ENCODE measurements around the gene CRYBA2. TPM values are rescaled to one million over a fixed set of nuclear protein-coding genes. Genes with fewer than 3 reads are reported as not detected.
A peak's percentile ranks its signal among the peaks of the same experiment; 100 is the strongest.

Gene CRYBA2
- total RNA-seq, 1 donor from 2014 or later: not detected

GRCh38 chr2:218964041-218964771 lies 29.0 kb downstream of the CRYBA2 start:
- H3F3A ChIP-seq (ENCODE audit: low read depth): peaks cover 15% of the 10 kb centered on the region
- peak overlapping the region; percentile 77 for H3K4me2 ChIP-seq
- H3K79me2 ChIP-seq (ENCODE audit: low read depth): no peaks in the 10 kb centered on the region
- no peak overlapping the region for H3K27ac ChIP-seq
- H3K36me3 Mint-ChIP-seq: peaks cover 2% of the 10 kb centered on the region
- peak overlapping the region; percentile 56 for H3K4me3 ChIP-seq
- peak overlapping the region; percentile 86 for H3K4me3 Mint-ChIP-seq
- H3K36me3 ChIP-seq: no peaks in the 10 kb centered on the region
- peaks cover 67% of the 10 kb centered on the region for H3K27me3 ChIP-seq
- peak; percentile 48 for DNase-seq (ENCODE audit: low spot score)
- peaks cover 26% of the 10 kb centered on the region for H4K20me1 ChIP-seq (ENCODE audit: low read depth)
- H3K9me3 Mint-ChIP-seq: no peaks in the 10 kb centered on the region
- peaks cover 37% of the 10 kb centered on the region for H3K4me1 Mint-ChIP-seq
- H2AFZ ChIP-seq (replicated peaks): peak overlapping the region; percentile 31
- TF ChIP-seq EZH2phosphoT487 (IDR thresholded peaks at IDR 0.05): no peak
- no peak for TF ChIP-seq EZH2 (IDR thresholded peaks at IDR 0.05)
- no peak for TF ChIP-seq CTCF (IDR thresholded peaks at IDR 0.05)
- H3K9me3 ChIP-seq (ENCODE audit: low read depth): no peaks in the 10 kb centered on the region
- peaks cover 27% of the 10 kb centered on the region for H3K4me1 ChIP-seq
- no peak overlapping the region for H3K9ac ChIP-seq
- H3K27ac Mint-ChIP-seq: peak overlapping the region; percentile 96
- peaks cover 52% of the 10 kb centered on the region for H3K27me3 Mint-ChIP-seq (ENCODE audit: insufficient read depth, low read depth)

DNA sequence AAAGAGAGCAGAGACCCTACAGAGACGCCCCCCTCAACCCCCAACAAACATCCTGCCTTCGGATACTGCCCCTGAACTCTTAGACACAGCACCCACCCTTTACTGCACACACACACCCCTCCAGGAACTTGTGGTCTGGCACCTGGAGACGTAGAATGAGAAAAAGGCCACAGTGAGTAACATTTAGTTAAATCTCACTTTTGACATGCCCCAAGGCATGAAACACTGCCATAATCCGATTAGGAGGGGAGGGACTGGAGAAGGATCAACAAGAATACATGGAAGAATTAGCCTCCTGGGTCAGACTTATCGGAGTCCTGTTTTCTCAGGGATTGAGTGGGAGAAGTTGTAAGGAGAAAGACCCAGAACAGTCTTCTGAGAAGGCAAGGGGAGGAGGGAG lies 29.6 kb downstream of the CRYBA2 start:
- H3K4me3 ChIP-seq: peak overlapping the region; percentile 56
- H3K36me3 ChIP-seq: no peaks in the 10 kb centered on the region
- H3K4me2 ChIP-seq: peak overlapping the region; percentile 77
- H3K9me3 Mint-ChIP-seq: no peaks in the 10 kb centered on the region
- DNase-seq (ENCODE audit: low spot score): peak; percentile 62
- H3K9me3 ChIP-seq (ENCODE audit: low read depth): no peaks in the 10 kb centered on the region
- peaks cover 27% of the 10 kb centered on the region for H3K4me1 ChIP-seq
- H3K27ac Mint-ChIP-seq: peak overlapping the region; percentile 96
- H3K36me3 Mint-ChIP-seq: peaks cover 2% of the 10 kb centered on the region
- H3K27me3 ChIP-seq: peaks cover 67% of the 10 kb centered on the region
- no peak overlapping the region for H3K9ac ChIP-seq
- H3K27me3 Mint-ChIP-seq (ENCODE audit: insufficient read depth, low read depth): peaks cover 53% of the 10 kb centered on the region
- H3K79me2 ChIP-seq (ENCODE audit: low read depth): no peaks in the 10 kb centered on the region
- peak overlapping the region; percentile 86 for H3K4me3 Mint-ChIP-seq
- H3K27ac ChIP-seq: no peak overlapping the region
- H4K20me1 ChIP-seq (ENCODE audit: low read depth): peaks cover 26% of the 10 kb centered on the region
- H2AFZ ChIP-seq (replicated peaks): peak overlapping the region; percentile 31
- H3F3A ChIP-seq (ENCODE audit: low read depth): peaks cover 15% of the 10 kb centered on the region
- no peak for TF ChIP-seq EZH2phosphoT487 (IDR thresholded peaks at IDR 0.05)
- no peak for TF ChIP-seq EZH2 (IDR thresholded peaks at IDR 0.05)
- TF ChIP-seq CTCF (IDR thresholded peaks at IDR 0.05): no peak
- peaks cover 40% of the 10 kb centered on the region for H3K4me1 Mint-ChIP-seq

DNA sequence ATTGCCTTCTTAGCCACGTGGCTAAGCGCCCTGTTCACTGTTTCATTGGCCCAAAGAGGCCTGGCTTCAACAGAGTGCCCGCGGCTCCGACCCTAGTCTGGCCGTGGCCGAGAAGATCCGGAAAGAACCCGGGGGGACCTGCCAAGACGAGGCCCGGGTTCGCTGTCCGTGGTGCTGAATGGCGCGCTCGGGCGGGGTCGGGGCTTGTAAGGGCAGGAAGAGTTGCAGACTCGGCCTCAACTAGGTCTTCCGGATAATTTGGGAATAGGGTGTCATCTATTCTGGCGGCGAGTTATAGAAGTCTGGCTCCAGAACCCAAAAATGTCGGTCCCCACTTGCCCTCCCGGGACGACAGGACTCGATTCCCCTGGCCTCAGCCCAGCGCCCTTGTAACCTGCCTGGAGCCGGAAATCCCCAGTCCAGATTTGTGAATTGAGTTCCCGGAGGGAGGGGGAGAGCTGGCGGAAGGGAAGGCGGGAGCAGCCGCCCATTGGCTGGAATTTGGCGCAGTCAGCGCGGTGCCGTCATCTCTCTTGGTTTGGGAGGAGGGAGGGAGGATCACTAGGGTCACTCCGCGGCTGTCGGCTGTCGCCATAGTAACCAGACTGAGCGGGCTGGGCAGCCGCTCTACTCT lies 30.2 kb downstream of the CRYBA2 start:
- Histone ChIP-seq H3K9ac (no peak overlapping the region), H2AFZ (replicated peaks) (no peak overlapping the region), H4K20me1 (ENCODE audit: low read depth) (peaks cover 26% of the 10 kb centered on the region), H3F3A (ENCODE audit: low read depth) (peaks cover 15% of the 10 kb centered on the region), H3K27ac (no peak overlapping the region), H3K36me3 (no peaks in the 10 kb centered on the region), H3K4me3 (peak overlapping the region; percentile 56), H3K4me1 (peaks cover 27% of the 10 kb centered on the region), H3K4me2 (peak overlapping the region; percentile 77), H3K79me2 (ENCODE audit: low read depth) (no peaks in the 10 kb centered on the region), H3K9me3 (ENCODE audit: low read depth) (no peaks in the 10 kb centered on the region), H3K27me3 (peaks cover 67% of the 10 kb centered on the region)
- H3K27me3 Mint-ChIP-seq (ENCODE audit: insufficient read depth, low read depth): peaks cover 54% of the 10 kb centered on the region
- H3K36me3 Mint-ChIP-seq: peaks cover 2% of the 10 kb centered on the region
- DNase-seq (ENCODE audit: low spot score): peak; percentile 98
- peaks cover 40% of the 10 kb centered on the region for H3K4me1 Mint-ChIP-seq
- no peaks in the 10 kb centered on the region for H3K9me3 Mint-ChIP-seq
- TF ChIP-seq EZH2 (IDR thresholded peaks at IDR 0.05) (peak; percentile 62), EZH2phosphoT487 (IDR thresholded peaks at IDR 0.05) (peak; percentile 34), CTCF (IDR thresholded peaks at IDR 0.05) (no peak)
- peak overlapping the region; percentile 96 for H3K27ac Mint-ChIP-seq
- peak overlapping the region; percentile 86 for H3K4me3 Mint-ChIP-seq

Data from neural progenitor cell (in vitro differentiated cells).